ENCODE results near the gene ZC3H15.
"Not testable (repeated sequence)": the region's sequence is repeated elsewhere in the genome, so short reads cannot be mapped to it uniquely, and the experiment has no call there.

The ZC3H15 gene

GRCh38 chr2:186496401-186496800 is 10.3 kb downstream of the ZC3H15 start:
- no peak for DNase-seq (ENCODE audit: low spot score)

- DNase-seq (ENCODE audit: low spot score), result no peak
These were observed 11.9 kb downstream of the ZC3H15 start for GRCh38 chr2:186497928-186498327.

- DNase-seq (ENCODE audit: low spot score), result no peak
These were observed 12.8 kb downstream of the ZC3H15 start for GRCh38 chr2:186498834-186499233.

GRCh38 chr2:186503827-186504606 is 18.0 kb downstream of the ZC3H15 start:
- peak; percentile 31 for DNase-seq (ENCODE audit: low spot score)

GRCh38 chr2:186508263-186508662 is 22.2 kb downstream of the ZC3H15 start:
- no peak for DNase-seq (ENCODE audit: low spot score)

- no peak for DNase-seq (ENCODE audit: low spot score)
These were observed 29.3 kb downstream of the ZC3H15 start for GRCh38 chr2:186515376-186515775.

GRCh38 chr2:186516396-186516795 is 30.3 kb downstream of the ZC3H15 start:
- no peak for DNase-seq (ENCODE audit: low spot score)

GRCh38 chr2:186517090-186517489 is 31.0 kb downstream of the ZC3H15 start:
- DNase-seq (ENCODE audit: low spot score), result no peak

GRCh38 chr2:186518291-186518690 is 32.2 kb downstream of the ZC3H15 start:
- no peak for DNase-seq (ENCODE audit: low spot score)

- DNase-seq (ENCODE audit: low spot score), result no peak
These were observed 32.9 kb downstream of the ZC3H15 start for GRCh38 chr2:186518945-186519344.

- DNase-seq (ENCODE audit: low spot score), result not testable (repeated sequence)
These were observed 35.6 kb downstream of the ZC3H15 start for GRCh38 chr2:186521570-186522153.

GRCh38 chr2:186522450-186522849 is 36.4 kb downstream of the ZC3H15 start:
- no peak for DNase-seq (ENCODE audit: low spot score)

- no peak for DNase-seq (ENCODE audit: low spot score)
These were observed 37.7 kb downstream of the ZC3H15 start for GRCh38 chr2:186523791-186524190.

GRCh38 chr2:186526281-186526680 is 40.2 kb downstream of the ZC3H15 start:
- DNase-seq (ENCODE audit: low spot score), result no peak

- DNase-seq (ENCODE audit: low spot score), result no peak
These were observed 44.3 kb downstream of the ZC3H15 start for GRCh38 chr2:186530314-186530713.

GRCh38 chr2:186531257-186531775 is 45.3 kb downstream of the ZC3H15 start:
- DNase-seq (ENCODE audit: low spot score), result no peak

GRCh38 chr2:186532891-186533290 is 46.8 kb downstream of the ZC3H15 start:
- DNase-seq (ENCODE audit: low spot score), result no peak

GRCh38 chr2:186533717-186534116 is 47.7 kb downstream of the ZC3H15 start:
- DNase-seq (ENCODE audit: low spot score), result no peak

- DNase-seq (ENCODE audit: low spot score), result no peak
These were observed 48.3 kb downstream of the ZC3H15 start for GRCh38 chr2:186534406-186534805.

GRCh38 chr2:186535861-186536260 is 49.8 kb downstream of the ZC3H15 start:
- no peak for DNase-seq (ENCODE audit: low spot score)

- DNase-seq (ENCODE audit: low spot score), result no peak
These were observed 51.0 kb downstream of the ZC3H15 start for GRCh38 chr2:186537019-186537418.

- no peak for DNase-seq (ENCODE audit: low spot score)
These were observed 54.9 kb downstream of the ZC3H15 start for GRCh38 chr2:186540941-186541340.

- DNase-seq (ENCODE audit: low spot score), result no peak
These were observed 55.9 kb downstream of the ZC3H15 start for GRCh38 chr2:186542002-186542401.
